H9 (cell line): ENCODE results near the gene APOL6. TPM values are rescaled to one million over a fixed set of nuclear protein-coding genes. Genes with fewer than 3 reads are reported as not detected.

Experiments
- DNase-seq: peaks from one replicate; pipeline ENCODE4 v3.0.0-alpha.2; 2017
- H2AFZ ChIP-seq: one replicate; pipeline ENCODE4 v1.6.1; 2013; ENCODE audit warnings: mild to moderate bottlenecking, low read length, control low read depth, moderate library complexity
- H2AK5ac ChIP-seq: 2 replicates; pipeline ENCODE4 v1.6.1; 2013; ENCODE audit warnings: low read length, control low read depth, mixed read lengths; ENCODE audit not compliant: insufficient read length
- H2BK120ac ChIP-seq: one replicate; pipeline ENCODE4 v1.6.1; 2013; ENCODE audit warnings: low read depth, mild to moderate bottlenecking, low read length, control low read depth, inconsistent platforms; ENCODE audit not compliant: poor library complexity, severe bottlenecking
- H2BK12ac ChIP-seq: 2 replicates; pipeline ENCODE4 v1.6.1; 2013; ENCODE audit warnings: low read length, control low read depth, mixed read lengths, low read depth; ENCODE audit not compliant: insufficient read length
- H2BK15ac ChIP-seq: 2 replicates; pipeline ENCODE4 v1.6.1; 2013; ENCODE audit warnings: low read depth, low read length, control low read depth
- H2BK20ac ChIP-seq: one replicate; pipeline ENCODE4 v1.6.1; 2013; ENCODE audit warnings: low read depth, mild to moderate bottlenecking, low read length, control low read depth, inconsistent platforms; ENCODE audit not compliant: poor library complexity, severe bottlenecking
- H2BK5ac ChIP-seq: 2 replicates; pipeline ENCODE4 v1.6.1; 2013; ENCODE audit warnings: low read length, control low read depth, mixed read lengths; ENCODE audit not compliant: insufficient read length
- H3K14ac ChIP-seq: 2 replicates; pipeline ENCODE4 v1.6.1; 2013; ENCODE audit warnings: low read length, control low read depth; ENCODE audit not compliant: insufficient read depth
- H3K18ac ChIP-seq: 2 replicates; pipeline ENCODE4 v1.6.1; 2013; ENCODE audit warnings: low read depth, mild to moderate bottlenecking, mixed read lengths, low read length, control low read depth; ENCODE audit not compliant: insufficient read length
- H3K23ac ChIP-seq: 2 replicates; pipeline ENCODE4 v1.6.1; 2013; ENCODE audit warnings: low read length, control low read depth, mixed read lengths, low read depth; ENCODE audit not compliant: insufficient read length
- H3K23me2 ChIP-seq: 2 replicates; pipeline ENCODE4 v1.6.1; 2013; ENCODE audit warnings: low read depth, mild to moderate bottlenecking, mixed read lengths, low read length, control low read depth; ENCODE audit not compliant: insufficient read length, poor library complexity, severe bottlenecking
- H3K27ac ChIP-seq: 2 replicates; pipeline ENCODE4 v1.5.1; 2013; ENCODE audit warnings: low read length, control low read depth, mixed read lengths, low read depth; ENCODE audit not compliant: insufficient read length
- H3K27me3 ChIP-seq: 2 replicates; pipeline ENCODE4 v1.6.1; 2013; ENCODE audit warnings: low read length, control low read depth, inconsistent platforms; ENCODE audit not compliant: insufficient read depth
- H3K4ac ChIP-seq: 2 replicates; pipeline ENCODE4 v1.6.1; 2013; ENCODE audit warnings: low read depth, mild to moderate bottlenecking, control low read depth, inconsistent platforms, low read length, moderate library complexity
- H3K4me1 ChIP-seq: 2 replicates; pipeline ENCODE4 v1.6.1; 2013; ENCODE audit warnings: low read length, control low read depth, inconsistent platforms; ENCODE audit not compliant: insufficient read depth
- H3K4me2 ChIP-seq: 2 replicates; pipeline ENCODE4 v1.6.1; 2013; ENCODE audit warnings: low read length, control low read depth, mixed read lengths; ENCODE audit not compliant: insufficient read length, insufficient read depth
- H3K56ac ChIP-seq: 2 replicates; pipeline ENCODE4 v1.6.1; 2013; ENCODE audit warnings: low read depth, mild to moderate bottlenecking, mixed read lengths, low read length, control low read depth; ENCODE audit not compliant: insufficient read length
- H3K79me1 ChIP-seq: 2 replicates; pipeline ENCODE4 v1.6.1; 2013; ENCODE audit warnings: low read depth, mild to moderate bottlenecking, moderate library complexity, low read length, control low read depth, inconsistent platforms; ENCODE audit not compliant: insufficient read depth, poor library complexity, severe bottlenecking
- H3K79me2 ChIP-seq: 2 replicates; pipeline ENCODE4 v1.6.1; 2013; ENCODE audit warnings: low read length, control low read depth, inconsistent platforms; ENCODE audit not compliant: insufficient read depth
- H3K9ac ChIP-seq: 2 replicates; pipeline ENCODE4 v1.6.1; 2013; ENCODE audit warnings: low read length, control low read depth, mixed read lengths; ENCODE audit not compliant: insufficient read length; ENCODE audit errors: extremely low read depth
- H3K9me3 ChIP-seq: one replicate; pipeline ENCODE4 v1.6.1; 2013; ENCODE audit warnings: low read depth, low read length, inconsistent platforms; ENCODE audit not compliant: control insufficient read depth
- H3T11ph ChIP-seq: one replicate; pipeline ENCODE4 v1.6.1; 2013; ENCODE audit warnings: mild to moderate bottlenecking, low read length, control low read depth, inconsistent platforms
- H4K20me1 ChIP-seq: one replicate; pipeline ENCODE4 v1.6.1; 2013; ENCODE audit not compliant: control insufficient read depth, insufficient read length, insufficient read depth
- H4K5ac ChIP-seq: 2 replicates; pipeline ENCODE4 v1.6.1; 2013; ENCODE audit warnings: low read depth, mild to moderate bottlenecking, mixed read lengths, low read length, control low read depth; ENCODE audit not compliant: insufficient read length
- H4K8ac ChIP-seq: replicated peaks from 2 replicates; pipeline ENCODE4 v1.6.1; 2013; ENCODE audit warnings: low read length, control low read depth, mixed read lengths, low read depth; ENCODE audit not compliant: insufficient read length
- H4K91ac ChIP-seq: 2 replicates; pipeline ENCODE4 v1.6.1; 2013; ENCODE audit warnings: low read depth, mild to moderate bottlenecking, moderate library complexity, mixed read lengths, low read length, control low read depth; ENCODE audit not compliant: insufficient read length
- H3K27ac Mint-ChIP-seq, 3 experiments: 2 replicates in 2 of 3; 3 replicates in 1 of 3; pipeline ENCODE4 v1.8.0; 2020 to 2021; ENCODE audit warnings: mixed read lengths in 3 of 3, mild to moderate bottlenecking in 1 of 3, moderate library complexity in 1 of 3
- H3K27me3 Mint-ChIP-seq: 2 replicates; pipeline ENCODE4 v1.8.0; 2021; ENCODE audit warnings: low read depth, mild to moderate bottlenecking, moderate library complexity, mixed read lengths
- H3K36me3 Mint-ChIP-seq, 3 experiments: 2 replicates in 2 of 3; 3 replicates in 1 of 3; pipeline ENCODE4 v1.8.0; 2020 to 2021; ENCODE audit warnings: low read depth in 3 of 3, mixed read lengths in 3 of 3; ENCODE audit not compliant: insufficient read depth in 1 of 3
- H3K4me1 Mint-ChIP-seq, 2 experiments: 2 replicates each; pipeline ENCODE4 v1.8.0; 2020; ENCODE audit warnings: mixed read lengths in 2 of 2
- H3K4me3 Mint-ChIP-seq, 2 experiments: 2 replicates in 1 of 2; 3 replicates in 1 of 2; pipeline ENCODE4 v1.8.0; 2020 to 2021; ENCODE audit warnings: mild to moderate bottlenecking in 2 of 2, mixed read lengths in 2 of 2, moderate library complexity in 1 of 2
- H3K9me3 Mint-ChIP-seq, 2 experiments: 2 replicates in 1 of 2; 3 replicates in 1 of 2; pipeline ENCODE4 v1.8.0; 2020; ENCODE audit warnings: mild to moderate bottlenecking in 2 of 2, mixed read lengths in 2 of 2, moderate library complexity in 1 of 2
- WGBS: extraction: QIAGEN DNeasy Blood & Tissue Kit; methylation state at CpG from one replicate; pipeline ENCODE4 v1.1.7; 2013; ENCODE audit warnings: missing lambda C conversion rate, low lambda C conversion rate, mixed read lengths; ENCODE audit not compliant: insufficient read length; ENCODE audit errors: extremely low coverage; 5-methylcytosine and 5-hydroxymethylcytosine counted together
- total RNA-seq: library from RNA; stranded (reverse); gene quantifications from 2 replicates; pipeline ENCODE4 v1.2.1, GENCODE V29; 2021
- TF ChIP-seq, protein P1 (sequence below): fragments of 200-600 bp; sonication (generic); conservative IDR thresholded peaks from 3 replicates; pipeline ENCODE4 v1.8.0; 2021; ENCODE audit warnings: antibody characterized with exemption, mild to moderate bottlenecking

Gene APOL6
- total RNA-seq, 1 experiment from 2014 or later, result 0.07 TPM

- H3K36me3 Mint-ChIP-seq, result peaks cover 0 to 3% (median 0%) of the 10 kb centered on the region in 3 experiments; a peak in 2 of 7 replicates
- H3K27ac ChIP-seq, result no peak overlapping the region
- no CpG with 5 or more reads among the region's 3 CpGs for WGBS
Measured at GRCh38 chr22:35632935-35633334, 15.3 kb upstream of the APOL6 start.

More at GRCh38 chr22:35632935-35633334, 15.3 kb upstream of the APOL6 start:
- no peak for DNase-seq
- H3K18ac ChIP-seq, result no peak overlapping the region
- H3K27me3 ChIP-seq, result no peaks in the 10 kb centered on the region
- H3K9ac ChIP-seq, result no peak overlapping the region
- H2BK5ac ChIP-seq, result no peak overlapping the region
- H3T11ph ChIP-seq, result no peak overlapping the region
- Mint-ChIP-seq H3K27me3 (peaks cover 3% of the 10 kb centered on the region), H3K9me3 (peaks cover 3 to 8% of the 10 kb centered on the region in 2 experiments; a peak in 3 of 5 replicates), H3K4me3 (no peak overlapping the region), H3K27ac (no peak overlapping the region), H3K4me1 (peaks cover 39 to 44% of the 10 kb centered on the region in 2 experiments)
- H4K8ac ChIP-seq, result no peak overlapping the region
- no peak overlapping the region for H4K91ac ChIP-seq
- no peak overlapping the region for H2BK20ac ChIP-seq
- H4K5ac ChIP-seq, result no peak overlapping the region
- H2BK12ac ChIP-seq, result no peak overlapping the region
- no peak overlapping the region for H3K4me2 ChIP-seq
- no peaks in the 10 kb centered on the region for H3K79me1 ChIP-seq
- H3K56ac ChIP-seq, result no peak overlapping the region
- H4K20me1 ChIP-seq, result no peaks in the 10 kb centered on the region
- TF ChIP-seq, protein P1, sequence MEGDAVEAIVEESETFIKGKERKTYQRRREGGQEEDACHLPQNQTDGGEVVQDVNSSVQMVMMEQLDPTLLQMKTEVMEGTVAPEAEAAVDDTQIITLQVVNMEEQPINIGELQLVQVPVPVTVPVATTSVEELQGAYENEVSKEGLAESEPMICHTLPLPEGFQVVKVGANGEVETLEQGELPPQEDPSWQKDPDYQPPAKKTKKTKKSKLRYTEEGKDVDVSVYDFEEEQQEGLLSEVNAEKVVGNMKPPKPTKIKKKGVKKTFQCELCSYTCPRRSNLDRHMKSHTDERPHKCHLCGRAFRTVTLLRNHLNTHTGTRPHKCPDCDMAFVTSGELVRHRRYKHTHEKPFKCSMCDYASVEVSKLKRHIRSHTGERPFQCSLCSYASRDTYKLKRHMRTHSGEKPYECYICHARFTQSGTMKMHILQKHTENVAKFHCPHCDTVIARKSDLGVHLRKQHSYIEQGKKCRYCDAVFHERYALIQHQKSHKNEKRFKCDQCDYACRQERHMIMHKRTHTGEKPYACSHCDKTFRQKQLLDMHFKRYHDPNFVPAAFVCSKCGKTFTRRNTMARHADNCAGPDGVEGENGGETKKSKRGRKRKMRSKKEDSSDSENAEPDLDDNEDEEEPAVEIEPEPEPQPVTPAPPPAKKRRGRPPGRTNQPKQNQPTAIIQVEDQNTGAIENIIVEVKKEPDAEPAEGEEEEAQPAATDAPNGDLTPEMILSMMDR, result no peak
- H3K23ac ChIP-seq, result no peak overlapping the region
- no peak overlapping the region for H2BK15ac ChIP-seq
- H3K23me2 ChIP-seq, result no peaks in the 10 kb centered on the region
- H2AK5ac ChIP-seq, result no peak overlapping the region
- H3K14ac ChIP-seq, result no peak overlapping the region
- no peak overlapping the region for H2BK120ac ChIP-seq
- H3K79me2 ChIP-seq, result no peaks in the 10 kb centered on the region
- H3K9me3 ChIP-seq, result no peaks in the 10 kb centered on the region
- no peaks in the 10 kb centered on the region; the same call in 1 of the 2 replicates for H3K4me1 ChIP-seq
- no peak overlapping the region for H3K4ac ChIP-seq
- H2AFZ ChIP-seq, result no peak overlapping the region
